Activated CD8-positive, alpha-beta memory T cell treated with anti-CD3 and anti-CD28 coated beads, Interleukin-2, amount 10 ng/mL, durations not matched to agents 7 days and 5 days (primary cell): Measurements from ENCODE around the gene LAMA3. TPM values are rescaled to one million over a fixed set of nuclear protein-coding genes. Genes with fewer than 3 reads are reported as not detected.

Source experiments
- ATAC-seq: fragments of 150-1000 bp; cut with Tn5 transposase; one replicate; pipeline ENCODE4 v1.10.0; 2021; ENCODE audit warnings: moderate library complexity
- CTCF ChIA-PET: fragments of 350-600 bp; sonication (Branson Sonifier 250); formaldehyde crosslinking; loops from one replicate; lab custom pipeline; 2021; ENCODE audit warnings: antibody characterized with exemption; lab: Charles Lee
- DNase-seq: peaks from one replicate; pipeline ENCODE4 v3.0.0-alpha.2; 2020
- H3K27ac Mint-ChIP-seq: one replicate; pipeline ENCODE4 v1.8.0; 2021; ENCODE audit warnings: mild to moderate bottlenecking, mixed read lengths
- H3K27me3 Mint-ChIP-seq: one replicate; pipeline ENCODE4 v1.8.0; 2021; ENCODE audit warnings: mixed read lengths
- H3K36me3 Mint-ChIP-seq: one replicate; pipeline ENCODE4 v1.8.0; 2021; ENCODE audit warnings: mild to moderate bottlenecking, mixed read lengths
- H3K4me1 Mint-ChIP-seq: one replicate; pipeline ENCODE4 v1.8.0; 2021; ENCODE audit warnings: mixed read lengths
- H3K4me3 Mint-ChIP-seq: one replicate; pipeline ENCODE4 v1.8.0; 2021; ENCODE audit warnings: mild to moderate bottlenecking, moderate library complexity, mixed read lengths
- H3K9me3 Mint-ChIP-seq: one replicate; pipeline ENCODE4 v1.8.0; 2022; ENCODE audit warnings: low read depth, mixed read lengths
- total RNA-seq, 2 experiments: library from RNA; stranded (reverse); gene quantifications; one replicate each; pipeline ENCODE4 v1.2.3, GENCODE V29; 2021

The LAMA3 gene
- total RNA-seq, 2 experiments from 2014 or later, result 0.23 TPM; not detected in 1

GRCh38 chr18:23897733-23898132 is 208.5 kb downstream of the LAMA3 start:
- ATAC-seq (no peak), DNase-seq (no peak)
- CTCF ChIA-PET, result interaction anchor here (1.0 to 1.1 kb wide), 2 partner anchors 8 to 21 kb away, joined by 3 read pairs; no protein-coding TSS in a partner anchor
- Mint-ChIP-seq H3K36me3 (no peaks in the 10 kb centered on the region), H3K27me3 (peaks cover 21% of the 10 kb centered on the region), H3K4me3 (no peak overlapping the region), H3K9me3 (no peaks in the 10 kb centered on the region), H3K4me1 (peaks cover 9% of the 10 kb centered on the region), H3K27ac (no peak overlapping the region)

GRCh38 chr18:23900994-23901393 is 211.7 kb downstream of the LAMA3 start:
- no peak for DNase-seq

GRCh38 chr18:23902396-23902795 is 213.1 kb downstream of the LAMA3 start:
- CTCF ChIA-PET, result interaction anchor here (2.4 kb wide), 1 partner anchor 16 kb away, joined by 14 read pairs; no protein-coding TSS in a partner anchor
- H3K36me3 Mint-ChIP-seq, result no peaks in the 10 kb centered on the region
- H3K27me3 Mint-ChIP-seq, result peaks cover 9% of the 10 kb centered on the region
- no peak overlapping the region for H3K4me3 Mint-ChIP-seq
- DNase-seq (no peak), ATAC-seq (no peak)
- H3K9me3 Mint-ChIP-seq, result no peaks in the 10 kb centered on the region
- H3K27ac Mint-ChIP-seq, result no peak overlapping the region
- H3K4me1 Mint-ChIP-seq, result peaks cover 9% of the 10 kb centered on the region

More at GRCh38 chr18:23900994-23901393, 211.7 kb downstream of the LAMA3 start:
- CTCF ChIA-PET, result interaction anchor here (1.2 to 2.4 kb wide), 2 partner anchors 18 to 20 kb away, joined by 3 to 14 read pairs; no protein-coding TSS in a partner anchor
- H3K27me3 Mint-ChIP-seq, result peaks cover 18% of the 10 kb centered on the region
- no peak overlapping the region for H3K4me3 Mint-ChIP-seq
- no peak overlapping the region for H3K27ac Mint-ChIP-seq
- peak; percentile 9 for ATAC-seq
- H3K9me3 Mint-ChIP-seq, result no peaks in the 10 kb centered on the region
- no peaks in the 10 kb centered on the region for H3K36me3 Mint-ChIP-seq
- peaks cover 9% of the 10 kb centered on the region for H3K4me1 Mint-ChIP-seq

GRCh38 chr18:23903971-23904370 is 214.7 kb downstream of the LAMA3 start:
- Mint-ChIP-seq H3K27ac (no peak overlapping the region), H3K4me1 (peaks cover 9% of the 10 kb centered on the region), H3K36me3 (no peaks in the 10 kb centered on the region), H3K9me3 (no peaks in the 10 kb centered on the region), H3K27me3 (peaks cover 6% of the 10 kb centered on the region), H3K4me3 (no peak overlapping the region)
- DNase-seq (no peak), ATAC-seq (no peak)
- CTCF ChIA-PET, result interaction anchor here (0.6 to 2.1 kb wide), 2 partner anchors 15 to 64 kb away, joined by 3 to 9 read pairs; no protein-coding TSS in a partner anchor

DNA sequence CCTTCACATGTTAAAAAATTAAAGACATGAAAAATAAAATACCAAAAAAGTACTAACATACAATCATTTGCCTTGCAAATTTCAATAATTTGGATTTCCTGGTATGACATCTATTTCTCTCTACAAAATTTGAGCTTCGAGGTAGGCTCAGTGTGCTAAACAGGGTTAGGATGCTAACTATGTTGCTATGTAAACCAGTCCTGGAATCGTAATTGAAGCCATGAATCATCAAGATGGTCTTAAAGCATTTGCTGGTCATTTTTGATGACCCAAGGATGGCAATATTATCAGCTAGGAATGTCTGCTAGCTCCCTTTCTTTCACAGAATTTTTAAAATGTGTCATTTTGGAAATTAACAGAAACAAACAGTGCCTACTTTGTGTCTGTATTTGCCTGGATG is 217.4 kb downstream of the LAMA3 start:
- H3K9me3 Mint-ChIP-seq, result no peaks in the 10 kb centered on the region
- H3K27ac Mint-ChIP-seq, result no peak overlapping the region
- H3K4me3 Mint-ChIP-seq, result no peak overlapping the region
- ATAC-seq (no peak), DNase-seq (no peak)
- no peaks in the 10 kb centered on the region for H3K4me1 Mint-ChIP-seq
- CTCF ChIA-PET, result interaction anchor here (2.4 kb wide), 1 partner anchor 12 kb away, joined by 13 read pairs; no protein-coding TSS in a partner anchor
- no peaks in the 10 kb centered on the region for H3K36me3 Mint-ChIP-seq
- peaks cover 9% of the 10 kb centered on the region for H3K27me3 Mint-ChIP-seq

GRCh38 chr18:23908827-23909226 is 219.6 kb downstream of the LAMA3 start:
- no peaks in the 10 kb centered on the region for H3K36me3 Mint-ChIP-seq
- ATAC-seq, result no peak
- H3K4me3 Mint-ChIP-seq, result no peak overlapping the region
- H3K4me1 Mint-ChIP-seq, result no peaks in the 10 kb centered on the region
- peaks cover 9% of the 10 kb centered on the region for H3K27me3 Mint-ChIP-seq
- H3K27ac Mint-ChIP-seq, result no peak overlapping the region
- no peaks in the 10 kb centered on the region for H3K9me3 Mint-ChIP-seq
- CTCF ChIA-PET, result interaction anchor here (0.6 kb wide), 1 partner anchor 33 kb away, joined by 3 read pairs; no protein-coding TSS in a partner anchor
- no peak for DNase-seq

DNA sequence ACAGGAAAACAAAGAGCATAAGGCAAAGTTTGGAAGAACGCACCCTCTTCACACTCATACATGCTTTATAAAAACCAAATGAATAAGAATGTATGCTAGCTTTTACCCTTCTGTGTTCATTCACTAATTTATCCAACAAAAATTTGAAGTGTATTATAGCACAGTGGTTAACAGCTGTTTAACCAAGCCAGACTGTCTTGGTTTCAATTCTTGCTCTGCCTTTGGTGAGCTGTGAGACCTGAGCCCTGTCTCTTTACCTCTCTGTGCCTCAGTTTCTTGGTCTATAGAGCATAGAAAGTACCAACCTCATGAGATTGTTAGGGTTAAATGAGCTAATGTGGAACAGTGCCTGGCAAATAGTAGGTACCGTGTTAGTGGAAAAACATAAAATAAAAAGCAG is 220.8 kb downstream of the LAMA3 start:
- Mint-ChIP-seq H3K4me1 (no peaks in the 10 kb centered on the region), H3K9me3 (no peaks in the 10 kb centered on the region), H3K27ac (no peak overlapping the region), H3K36me3 (no peaks in the 10 kb centered on the region), H3K27me3 (peaks cover 9% of the 10 kb centered on the region), H3K4me3 (no peak overlapping the region)
- no peak for DNase-seq
- ATAC-seq, result no peak
- CTCF ChIA-PET, result no interaction called here

DNA sequence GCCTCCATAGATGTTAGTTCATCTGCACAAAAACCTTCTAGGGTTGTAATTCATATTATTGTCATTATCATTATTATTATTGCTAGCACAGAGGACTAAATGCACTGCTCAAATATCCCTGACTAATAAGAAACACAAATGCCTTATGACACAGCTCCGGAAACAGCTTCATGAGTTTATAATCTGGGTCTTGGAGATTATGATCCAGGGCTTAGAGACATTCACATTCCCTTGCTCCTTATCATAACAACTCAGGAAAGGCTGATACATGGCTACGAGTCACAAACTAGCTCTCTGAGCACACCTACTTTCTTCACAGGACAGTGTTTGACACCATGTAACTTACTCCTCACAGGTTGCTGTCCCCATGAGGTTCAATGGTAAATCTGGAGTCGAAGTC is 223.1 kb downstream of the LAMA3 start:
- Mint-ChIP-seq H3K27ac (no peak overlapping the region), H3K4me3 (no peak overlapping the region), H3K9me3 (no peaks in the 10 kb centered on the region), H3K36me3 (no peaks in the 10 kb centered on the region), H3K27me3 (peaks cover 14% of the 10 kb centered on the region), H3K4me1 (no peaks in the 10 kb centered on the region)
- ATAC-seq (no peak), DNase-seq (no peak)
- CTCF ChIA-PET, result interaction anchor here (0.6 kb wide), 1 partner anchor 227 kb away, joined by 3 read pairs; the partner anchor contains the start of gene CABYR

DNA sequence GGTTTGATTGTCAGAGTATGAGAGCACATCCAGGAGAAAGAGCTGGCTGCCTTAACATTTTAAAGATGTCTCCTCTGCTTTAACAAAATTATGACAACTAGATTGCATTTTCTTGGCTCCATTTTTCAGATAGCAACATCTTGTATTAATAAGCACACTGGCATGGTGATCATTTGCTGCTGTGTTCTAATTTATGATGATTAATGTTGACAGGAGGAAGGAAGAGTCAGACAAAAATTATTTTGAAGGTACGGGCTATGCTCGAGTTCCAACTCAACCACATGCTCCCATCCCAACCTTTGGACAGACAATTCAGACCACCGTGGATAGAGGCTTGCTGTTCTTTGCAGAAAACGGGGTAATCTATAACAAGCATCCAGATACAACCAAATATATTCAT is 227.1 kb downstream of the LAMA3 start:
- DNase-seq (no peak), ATAC-seq (no peak)
- no peak overlapping the region for H3K4me3 Mint-ChIP-seq
- peaks cover 27% of the 10 kb centered on the region for H3K27me3 Mint-ChIP-seq
- no peaks in the 10 kb centered on the region for H3K9me3 Mint-ChIP-seq
- no peak overlapping the region for H3K27ac Mint-ChIP-seq
- peaks cover 17% of the 10 kb centered on the region for H3K4me1 Mint-ChIP-seq
- CTCF ChIA-PET, result interaction anchor here (5.3 kb wide), 1 partner anchor 88 kb away, joined by 32 read pairs; no protein-coding TSS in a partner anchor
- H3K36me3 Mint-ChIP-seq, result no peaks in the 10 kb centered on the region

- DNase-seq (peak; percentile 88), ATAC-seq (peak; percentile 75)
- CTCF ChIA-PET, result interaction anchor here (0.6 to 5.3 kb wide), 48 partner anchors 8 to 306 kb away, joined by 3 to 32 read pairs (median 4); no protein-coding TSS in a partner anchor
- no peak overlapping the region for H3K27ac Mint-ChIP-seq
- H3K4me3 Mint-ChIP-seq, result no peak overlapping the region
- H3K4me1 Mint-ChIP-seq, result peaks cover 25% of the 10 kb centered on the region
- H3K27me3 Mint-ChIP-seq, result peaks cover 27% of the 10 kb centered on the region
- H3K9me3 Mint-ChIP-seq, result no peaks in the 10 kb centered on the region
- H3K36me3 Mint-ChIP-seq, result no peaks in the 10 kb centered on the region
These were observed 229.3 kb downstream of the LAMA3 start for GRCh38 chr18:23918395-23919032.

- Mint-ChIP-seq H3K4me1 (peaks cover 25% of the 10 kb centered on the region), H3K9me3 (no peaks in the 10 kb centered on the region), H3K36me3 (no peaks in the 10 kb centered on the region), H3K27me3 (peaks cover 27% of the 10 kb centered on the region), H3K4me3 (no peak overlapping the region), H3K27ac (no peak overlapping the region)
- ATAC-seq (peak; percentile 33), DNase-seq (no peak)
- CTCF ChIA-PET, result interaction anchor here (1.2 to 5.3 kb wide), 3 partner anchors 19 to 92 kb away, joined by 3 to 32 read pairs (median 14); no protein-coding TSS in a partner anchor
These were observed 230.8 kb downstream of the LAMA3 start for GRCh38 chr18:23920054-23920453.

- DNase-seq (no peak), ATAC-seq (no peak)
- peaks cover 27% of the 10 kb centered on the region for H3K27me3 Mint-ChIP-seq
- H3K36me3 Mint-ChIP-seq, result no peaks in the 10 kb centered on the region
- no peak overlapping the region for H3K27ac Mint-ChIP-seq
- H3K9me3 Mint-ChIP-seq, result no peaks in the 10 kb centered on the region
- H3K4me1 Mint-ChIP-seq, result peaks cover 25% of the 10 kb centered on the region
- no peak overlapping the region for H3K4me3 Mint-ChIP-seq
- CTCF ChIA-PET, result no interaction called here
These were observed 232.5 kb downstream of the LAMA3 start for GRCh38 chr18:23921716-23922285.

DNA sequence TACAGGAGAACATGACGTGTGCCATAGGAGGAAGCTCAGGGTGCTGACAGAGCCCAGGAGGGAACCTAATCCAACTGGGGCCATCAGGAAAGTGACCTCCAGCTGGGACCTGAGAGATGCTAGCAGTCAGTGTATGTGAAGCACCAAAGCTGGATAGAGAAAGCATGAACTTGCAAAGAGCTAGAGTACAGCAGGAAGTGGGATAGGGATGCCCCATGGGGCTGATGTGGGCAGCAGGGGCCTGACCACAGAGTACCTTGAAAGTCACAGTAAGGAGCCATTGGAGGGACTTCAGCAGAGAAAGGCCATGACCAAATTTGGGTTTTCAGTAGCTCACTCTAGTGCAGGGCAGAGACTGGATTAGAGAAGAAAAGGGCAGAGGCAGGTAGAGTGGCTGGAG is 233.7 kb downstream of the LAMA3 start:
- Mint-ChIP-seq H3K4me1 (peaks cover 25% of the 10 kb centered on the region), H3K27ac (no peak overlapping the region), H3K27me3 (peaks cover 19% of the 10 kb centered on the region), H3K4me3 (no peak overlapping the region), H3K9me3 (no peaks in the 10 kb centered on the region), H3K36me3 (no peaks in the 10 kb centered on the region)
- ATAC-seq (no peak), DNase-seq (no peak)
- CTCF ChIA-PET, result interaction anchor here (0.5 to 0.6 kb wide), 2 partner anchors 15 to 37 kb away, joined by 3 to 5 read pairs; no protein-coding TSS in a partner anchor
